ENCODE results near the gene PDYN. TPM values are rescaled to one million over a fixed set of nuclear protein-coding genes. Genes with fewer than 3 reads are reported as not detected.

The PDYN gene
- total and polyA plus RNA-seq, 10 donors = not detected

- Histone ChIP-seq H3K27me3 (replicated peaks in 1 of 7) (peaks cover 0 to 24% (median 0%) of the 10 kb centered on the region in 7 donors), H3K27ac (no peak overlapping the region), H3K4me3 (no peak overlapping the region), H3K9me3 (no peaks in the 10 kb centered on the region), H3K36me3 (peaks cover 0 to 98% (median 12%) of the 10 kb centered on the region in 6 donors), H3K4me1 (peaks cover 0 to 5% (median 0%) of the 10 kb centered on the region in 6 donors)
- TF ChIP-seq CTCF (IDR thresholded peaks at IDR 0.05 in 8 of 11, conservative IDR thresholded peaks at IDR 0.05 in 3 of 11) = no peak
- TF ChIP-seq POLR2AphosphoS5 (IDR thresholded peaks at IDR 0.05) = no peak
- TF ChIP-seq POLR2A (IDR thresholded peaks at IDR 0.05) = no peak
- intact Hi-C loops (cut with DNase I; ENCODE audit: low total_unique reads) = no loop called here
- DNase-seq = no peak
- WGBS, 5 donors = 50 to 93% (median 78%) methylated on average over 2 of the region's 2 CpGs
Observed at GRCh38 chr20:1932971-1933370, 60.9 kb downstream of the PDYN start.

GRCh38 chr20:1931830-1932229 lies 62.0 kb downstream of the PDYN start:
- H3K4me3 ChIP-seq = no peak overlapping the region
- no peak for DNase-seq
- peaks cover 0 to 98% (median 9%) of the 10 kb centered on the region in 6 donors for H3K36me3 ChIP-seq
- 83 to 93% (median 91%) methylated on average over 5 of the region's 5 CpGs for WGBS, 5 donors
- H3K9me3 ChIP-seq = no peaks in the 10 kb centered on the region
- intact Hi-C loops (cut with DNase I; ENCODE audit: low total_unique reads) = no loop called here
- no peak for TF ChIP-seq POLR2A (IDR thresholded peaks at IDR 0.05)
- no peak for TF ChIP-seq CTCF (IDR thresholded peaks at IDR 0.05 in 8 of 11, conservative IDR thresholded peaks at IDR 0.05 in 3 of 11)
- TF ChIP-seq POLR2AphosphoS5 (IDR thresholded peaks at IDR 0.05) = no peak
- H3K4me1 ChIP-seq = peaks cover 0 to 12% (median 0%) of the 10 kb centered on the region in 6 donors
- peaks cover 0 to 24% (median 0%) of the 10 kb centered on the region in 7 donors for H3K27me3 ChIP-seq (replicated peaks in 1 of 7)
- no peak overlapping the region for H3K27ac ChIP-seq

DNA sequence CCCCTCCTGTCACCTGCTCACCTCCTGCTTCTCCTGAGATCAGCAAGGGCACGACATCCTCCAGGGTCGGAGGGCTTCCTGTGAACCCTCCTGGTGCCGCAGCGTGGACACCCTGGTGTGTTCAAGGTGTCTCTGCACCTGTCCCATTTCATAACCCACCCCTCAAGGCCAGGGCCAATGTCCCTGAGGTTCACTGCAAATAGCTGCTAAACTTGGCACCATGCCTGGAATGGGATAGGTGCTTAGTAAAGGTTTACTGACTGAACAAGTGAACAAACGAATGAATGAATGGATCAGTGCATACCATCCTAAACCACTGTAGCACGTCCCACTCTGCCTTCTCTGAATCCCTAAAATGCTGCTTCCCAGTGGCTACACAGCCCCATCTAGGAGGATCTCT lies 63.7 kb downstream of the PDYN start:
- Histone ChIP-seq H3K4me1 (peaks cover 0 to 12% (median 0%) of the 10 kb centered on the region in 6 donors), H3K4me3 (no peak overlapping the region), H3K27me3 (replicated peaks in 1 of 7) (peaks cover 0 to 24% (median 0%) of the 10 kb centered on the region in 7 donors), H3K9me3 (no peaks in the 10 kb centered on the region), H3K27ac (no peak overlapping the region), H3K36me3 (peaks cover 0 to 98% (median 10%) of the 10 kb centered on the region in 6 donors)
- WGBS, 5 donors = 75 to 85% (median 83%) methylated on average over 4 to 6 of the region's 6 CpGs
- no peak for DNase-seq
- TF ChIP-seq CTCF (IDR thresholded peaks at IDR 0.05 in 8 of 11, conservative IDR thresholded peaks at IDR 0.05 in 3 of 11) (no peak), POLR2AphosphoS5 (IDR thresholded peaks at IDR 0.05) (no peak), POLR2A (IDR thresholded peaks at IDR 0.05) (no peak)
- intact Hi-C loops (cut with DNase I; ENCODE audit: low total_unique reads) = no loop called here

GRCh38 chr20:1929460-1929859 lies 64.4 kb downstream of the PDYN start:
- intact Hi-C loops (cut with DNase I; ENCODE audit: low total_unique reads) = no loop called here
- H3K27me3 ChIP-seq (replicated peaks in 1 of 7) = peaks cover 0 to 24% (median 0%) of the 10 kb centered on the region in 7 donors

More at GRCh38 chr20:1929460-1929859, 64.4 kb downstream of the PDYN start:
- TF ChIP-seq CTCF (IDR thresholded peaks at IDR 0.05 in 8 of 11, conservative IDR thresholded peaks at IDR 0.05 in 3 of 11) = no peak
- no peak for TF ChIP-seq POLR2A (IDR thresholded peaks at IDR 0.05)
- no peak for TF ChIP-seq POLR2AphosphoS5 (IDR thresholded peaks at IDR 0.05)
- peaks cover 0 to 98% (median 6%) of the 10 kb centered on the region in 6 donors for H3K36me3 ChIP-seq
- H3K4me3 ChIP-seq = no peak overlapping the region
- no peak for DNase-seq
- H3K9me3 ChIP-seq = no peaks in the 10 kb centered on the region
- H3K27ac ChIP-seq = no peak overlapping the region
- 48 to 81% (median 78%) methylated on average over 3 of the region's 3 CpGs for WGBS, 5 donors
- H3K4me1 ChIP-seq = peaks cover 0 to 11% (median 0%) of the 10 kb centered on the region in 6 donors

Data from spleen (tissue), 11 donors.